ENCODE data around the gene ALK. TPM values are rescaled to one million over a fixed set of nuclear protein-coding genes. Genes with fewer than 3 reads are reported as not detected.

Gene ALK
- polyA plus RNA-seq, 3 donors = not detected

GRCh38 chr2:29455200-29455860 lies 466.1 kb downstream of the ALK start:
- Histone ChIP-seq H4K20me1 (ENCODE audit: insufficient read depth, low read length) (no peaks in the 10 kb centered on the region), H3K9me3 (replicated peaks in 1 of 2; ENCODE audit: control insufficient read depth in 1 of 2, insufficient read depth in 1 of 2, low read length in 2 of 2) (no peaks in the 10 kb centered on the region), H3K4me1 (ENCODE audit: control insufficient read depth in 1 of 2, insufficient read depth in 2 of 2, low read length in 2 of 2) (peaks cover 0 to 11% of the 10 kb centered on the region in 2 donors), H3K36me3 (replicated peaks in 1 of 2; ENCODE audit: control insufficient read depth in 1 of 2, insufficient read depth in 2 of 2, low read length in 2 of 2) (no peaks in the 10 kb centered on the region), H3K9ac (ENCODE audit: insufficient read depth, low read length, poor library complexity, severe bottlenecking) (no peak overlapping the region), H3K27me3 (ENCODE audit: control insufficient read depth in 2 of 2, insufficient read depth in 2 of 2, low read length in 2 of 2) (no peaks in the 10 kb centered on the region), H3K4me3 (replicated peaks in 1 of 3; ENCODE audit: low read depth in 2 of 3, low read length in 3 of 3) (no peak overlapping the region), H3K4me2 (replicated peaks; ENCODE audit: extremely low read depth, low read length, poor library complexity, severe bottlenecking) (no peak overlapping the region), H3K79me2 (ENCODE audit: insufficient read depth, low read length) (no peaks in the 10 kb centered on the region), H2AFZ (ENCODE audit: insufficient read depth, low read depth, low read length, poor library complexity, severe bottlenecking) (no peak overlapping the region), H3K27ac (ENCODE audit: low read depth in 1 of 2, low read length in 2 of 2) (no peak overlapping the region)
- H3K4me1 Mint-ChIP-seq = peaks cover 14% of the 10 kb centered on the region
- H3K27me3 Mint-ChIP-seq (ENCODE audit: low read depth in 3 of 3) = peaks cover 0 to 5% (median 0%) of the 10 kb centered on the region in 3 donors
- no peaks in the 10 kb centered on the region for H3K9me3 Mint-ChIP-seq
- no peaks in the 10 kb centered on the region for H3K36me3 Mint-ChIP-seq
- intact Hi-C loops (cut with micrococcal nuclease) = no loop called here
- WGBS (ENCODE audit: insufficient coverage) = 60% methylated on average over 1 of the region's 6 CpGs
- no peak overlapping the region for H3K27ac Mint-ChIP-seq
- no peak for DNase-seq
- no peak for TF ChIP-seq CTCF (IDR thresholded peaks at IDR 0.05)
- H3K4me3 Mint-ChIP-seq = no peak overlapping the region

DNA sequence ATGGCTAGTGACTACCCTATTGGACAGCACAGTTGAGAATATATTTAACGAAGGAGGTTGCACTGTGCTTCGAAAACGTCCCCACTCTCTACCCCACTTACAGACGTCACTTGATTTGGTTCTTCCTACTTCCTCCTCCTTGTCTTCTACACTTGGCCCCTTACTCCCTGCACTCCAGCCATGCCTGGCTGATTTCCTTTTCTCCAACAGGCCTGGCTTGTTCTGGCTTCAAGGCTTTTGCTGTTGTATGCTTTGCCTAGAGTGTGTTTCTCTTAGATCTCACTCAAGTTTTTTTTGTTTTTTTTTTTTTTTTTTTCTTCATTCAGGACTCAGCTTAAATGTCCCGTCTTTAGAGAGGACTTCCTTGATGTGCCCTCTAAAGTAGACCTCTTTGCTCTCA lies 469.4 kb downstream of the ALK start:
- Histone ChIP-seq H3K79me2 (ENCODE audit: insufficient read depth, low read length) (no peaks in the 10 kb centered on the region), H4K20me1 (ENCODE audit: insufficient read depth, low read length) (no peaks in the 10 kb centered on the region), H3K27ac (ENCODE audit: low read depth in 1 of 2, low read length in 2 of 2) (no peak overlapping the region), H3K9ac (ENCODE audit: insufficient read depth, low read length, poor library complexity, severe bottlenecking) (no peak overlapping the region), H3K36me3 (replicated peaks in 1 of 2; ENCODE audit: control insufficient read depth in 1 of 2, insufficient read depth in 2 of 2, low read length in 2 of 2) (no peaks in the 10 kb centered on the region), H3K9me3 (replicated peaks in 1 of 2; ENCODE audit: control insufficient read depth in 1 of 2, insufficient read depth in 1 of 2, low read length in 2 of 2) (no peaks in the 10 kb centered on the region), H3K4me3 (replicated peaks in 1 of 3; ENCODE audit: low read depth in 2 of 3, low read length in 3 of 3) (no peak overlapping the region), H3K4me2 (replicated peaks; ENCODE audit: extremely low read depth, low read length, poor library complexity, severe bottlenecking) (no peak overlapping the region), H3K4me1 (ENCODE audit: control insufficient read depth in 1 of 2, insufficient read depth in 2 of 2, low read length in 2 of 2) (peaks cover 10 to 26% of the 10 kb centered on the region in 2 donors), H3K27me3 (ENCODE audit: control insufficient read depth in 2 of 2, insufficient read depth in 2 of 2, low read length in 2 of 2) (no peaks in the 10 kb centered on the region), H2AFZ (ENCODE audit: insufficient read depth, low read depth, low read length, poor library complexity, severe bottlenecking) (no peak overlapping the region)
- TF ChIP-seq CTCF (IDR thresholded peaks at IDR 0.05) = no peak
- Mint-ChIP-seq H3K9me3 (no peaks in the 10 kb centered on the region), H3K4me3 (no peak overlapping the region), H3K36me3 (no peaks in the 10 kb centered on the region), H3K27ac (peak overlapping the region in 1 of 7 donors; percentile 47), H3K27me3 (ENCODE audit: low read depth in 3 of 3) (peaks cover 0 to 4% (median 0%) of the 10 kb centered on the region in 3 donors), H3K4me1 (peaks cover 23% of the 10 kb centered on the region)
- intact Hi-C loops (cut with micrococcal nuclease) = no loop called here
- WGBS (ENCODE audit: insufficient coverage) = 50% methylated on average over 2 of the region's 5 CpGs
- no peak for DNase-seq

Measured in CD14-positive monocyte (primary cell).